IPS-18c (cell line): Measurements from ENCODE around the gene MLLT6.

ENCODE experiments used
- H3K4me3 ChIP-seq: 2 replicates; pipeline ENCODE4 v1.7.0; 2013; ENCODE audit warnings: low read depth, mild to moderate bottlenecking, low read length, moderate library complexity; ENCODE audit not compliant: insufficient read depth
- H3K9me3 ChIP-seq: one replicate; pipeline ENCODE4 v1.6.1; 2013; ENCODE audit warnings: mild to moderate bottlenecking, low read length, moderate library complexity; ENCODE audit not compliant: control insufficient read depth, insufficient read depth

MLLT6 gene

DNA sequence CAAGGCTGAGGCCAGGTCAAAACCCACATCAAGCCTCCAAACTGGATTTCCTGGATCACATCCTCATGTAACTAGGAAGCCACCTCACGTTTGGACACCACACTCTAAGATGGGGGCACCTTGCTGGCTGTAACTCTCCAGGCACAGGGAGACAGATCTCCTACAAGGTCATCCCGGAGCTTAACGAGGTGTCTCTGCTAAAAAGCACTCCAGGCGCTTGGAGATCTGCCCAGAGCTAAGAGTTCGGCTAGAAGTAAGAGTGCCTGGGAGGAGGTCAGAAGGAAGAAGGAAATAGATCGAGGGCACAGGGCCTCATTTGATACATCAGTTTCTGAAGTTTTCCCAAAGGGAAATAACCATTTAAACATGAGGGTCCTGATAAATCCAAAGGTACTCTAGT, 63.3 kb downstream of the MLLT6 start:
- Histone ChIP-seq H3K9me3 (no peaks in the 10 kb centered on the region), H3K4me3 (no peak overlapping the region)

DNA sequence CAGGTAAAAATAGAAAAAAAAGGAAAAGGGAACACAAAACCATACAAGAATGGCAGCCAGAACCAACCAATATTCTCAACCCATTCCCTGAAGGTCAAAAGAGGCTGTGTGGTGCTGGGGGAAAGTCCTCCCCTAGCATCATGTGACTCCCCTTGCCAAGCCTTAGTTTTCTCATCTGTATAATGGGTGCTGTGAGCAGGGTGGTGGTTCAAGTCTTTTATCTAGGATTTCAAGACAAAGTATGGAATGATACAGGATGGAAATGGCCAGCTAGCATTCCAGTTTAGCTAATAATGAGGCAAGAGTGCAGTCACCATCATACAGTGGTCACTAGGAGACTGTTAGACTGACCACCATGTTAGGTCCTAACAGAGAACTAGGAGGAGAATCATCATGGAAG, 68.2 kb downstream of the MLLT6 start:
- H3K9me3 ChIP-seq, result no peaks in the 10 kb centered on the region
- H3K4me3 ChIP-seq, result no peak overlapping the region

DNA sequence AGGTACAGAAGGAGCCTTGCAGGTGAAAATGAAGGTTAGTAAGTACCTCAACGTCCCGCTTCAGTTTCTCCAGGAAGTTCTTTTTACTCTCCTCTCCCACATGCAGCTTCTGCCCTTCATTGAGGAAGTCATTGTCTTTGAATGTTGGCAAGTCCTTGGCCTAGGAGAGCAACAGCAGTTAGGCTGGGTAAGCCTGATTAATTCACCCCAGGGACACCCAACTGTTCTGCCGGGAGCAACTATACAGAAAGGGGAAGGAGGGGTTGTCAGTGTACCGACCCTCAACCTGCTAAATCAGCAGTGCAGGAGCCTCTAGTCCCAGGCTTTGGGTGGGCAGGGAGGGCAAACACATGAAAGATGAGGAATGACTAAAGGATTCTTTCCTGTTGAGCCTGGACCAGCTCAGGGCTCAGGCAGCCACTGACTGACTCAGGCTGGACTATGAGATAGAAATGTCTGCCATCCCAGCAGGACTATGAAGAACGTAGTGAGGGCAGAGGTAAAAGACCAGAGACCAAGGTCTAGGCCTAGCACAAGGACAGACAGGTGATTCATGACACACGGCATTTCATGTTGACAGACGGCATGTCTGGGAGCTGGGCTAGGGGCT, 72.7 kb downstream of the MLLT6 start:
- H3K4me3 ChIP-seq, result no peak overlapping the region
- no peaks in the 10 kb centered on the region for H3K9me3 ChIP-seq
